GM21528 (cell line): Measurements from ENCODE around the gene SLC6A7.

ENCODE experiments used
- ATAC-seq: cut with Tn5 transposase; IDR thresholded peaks from one replicate; pipeline ENCODE4 v1.9.1; 2021; ENCODE audit warnings: mild to moderate bottlenecking, moderate library complexity; ENCODE audit not compliant: unreplicated experiment, low FRiP score

The SLC6A7 gene

GRCh38 chr5:150188146-150188842 is 1.6 kb upstream of the SLC6A7 start:
- ATAC-seq, result no peak

- ATAC-seq, result no peak
These were observed 536 bp upstream of the SLC6A7 start for GRCh38 chr5:150189326-150189725.

GRCh38 chr5:150190503-150190979 is 679 bp downstream of the SLC6A7 start:
- no peak for ATAC-seq

GRCh38 chr5:150190987-150191386 is 1.1 kb downstream of the SLC6A7 start:
- ATAC-seq, result no peak

GRCh38 chr5:150192462-150192861 is 2.6 kb downstream of the SLC6A7 start:
- no peak for ATAC-seq

DNA sequence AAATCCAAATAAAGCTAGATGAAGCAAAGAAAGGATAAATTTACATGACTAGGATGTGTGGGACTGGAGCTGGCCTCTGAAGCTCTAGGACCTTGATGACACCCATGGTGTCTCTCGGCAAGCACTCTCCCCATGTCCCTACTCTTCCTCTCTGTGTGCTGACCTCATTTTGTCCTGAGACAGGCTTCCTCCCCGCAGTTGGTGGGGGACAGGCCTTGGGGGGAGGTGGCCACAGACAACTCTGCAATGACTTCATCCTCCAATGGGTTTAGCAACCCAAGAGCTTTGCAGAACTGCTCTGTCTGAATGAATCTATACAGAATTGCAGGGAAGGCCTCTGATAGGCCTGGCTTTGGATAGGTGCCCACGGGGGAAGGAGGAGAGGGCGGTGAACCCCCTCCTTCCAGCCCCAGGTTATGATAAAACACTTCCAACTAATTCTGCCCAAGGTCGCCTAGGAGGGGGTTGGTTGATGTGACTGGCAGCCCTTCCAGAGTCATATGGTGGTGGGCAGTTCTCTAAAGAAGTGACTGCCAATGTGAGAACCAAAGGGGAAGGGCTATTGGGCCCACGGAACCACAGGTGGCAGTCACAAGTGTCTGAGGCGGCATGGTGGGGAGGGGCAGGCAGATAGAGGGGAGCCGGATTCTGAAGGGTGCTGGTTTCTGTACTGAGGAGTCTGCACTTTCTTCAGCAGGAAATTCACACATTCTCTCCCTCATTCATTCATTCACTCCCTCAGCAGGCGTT is 6.0 kb downstream of the SLC6A7 start:
- ATAC-seq, result no peak

DNA sequence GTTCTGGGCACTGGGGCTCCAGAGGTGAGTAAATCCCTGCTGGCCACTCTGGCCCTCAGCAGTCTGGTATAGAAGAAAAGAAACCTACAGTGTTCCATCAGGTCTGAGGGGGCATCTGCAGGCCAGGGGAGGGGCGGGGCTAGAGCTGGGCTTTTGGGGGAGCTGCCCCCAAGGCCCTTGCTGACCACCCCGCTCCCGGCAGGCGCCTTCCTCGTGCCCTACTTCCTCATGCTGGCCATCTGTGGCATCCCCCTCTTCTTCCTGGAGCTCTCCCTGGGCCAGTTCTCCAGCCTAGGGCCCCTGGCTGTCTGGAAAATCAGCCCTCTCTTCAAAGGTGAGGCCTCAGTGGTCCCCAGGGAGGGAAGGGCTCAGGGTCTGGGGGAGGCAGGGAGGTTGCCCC is 6.7 kb downstream of the SLC6A7 start:
- ATAC-seq, result no peak

DNA sequence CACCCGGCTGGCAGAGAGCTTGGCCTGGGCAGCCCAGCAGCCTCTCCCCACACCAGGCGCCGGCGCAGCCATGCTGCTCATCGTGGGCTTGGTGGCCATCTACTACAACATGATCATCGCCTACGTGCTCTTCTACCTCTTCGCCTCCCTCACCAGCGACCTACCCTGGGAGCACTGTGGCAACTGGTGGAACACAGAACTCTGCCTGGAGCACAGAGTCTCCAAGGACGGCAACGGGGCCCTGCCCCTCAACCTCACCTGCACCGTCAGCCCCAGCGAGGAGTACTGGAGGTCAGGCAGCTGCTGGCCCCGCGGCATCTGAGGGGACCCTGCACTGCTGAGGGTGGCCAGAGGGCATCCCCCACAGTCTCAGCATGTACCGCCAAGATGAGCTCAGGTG is 7.1 kb downstream of the SLC6A7 start:
- ATAC-seq, result no peak

DNA sequence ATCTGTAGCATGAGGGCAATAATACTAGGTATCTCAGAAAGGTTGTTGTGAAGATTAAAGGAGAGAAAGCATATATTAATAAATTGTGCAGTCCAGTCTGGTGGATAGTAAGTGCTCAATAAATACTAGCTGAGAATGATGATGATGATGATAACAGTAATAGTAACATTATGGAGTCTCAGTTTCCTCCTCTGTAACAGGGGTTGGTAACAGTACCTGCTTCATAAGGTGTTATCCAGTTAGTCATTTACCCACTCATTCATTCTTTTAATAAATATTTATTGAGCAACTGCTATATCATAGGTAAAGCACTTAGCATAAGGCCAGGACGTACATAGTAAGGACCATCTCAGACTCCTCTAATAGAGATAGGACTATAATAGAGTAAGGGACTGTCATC is 7.6 kb downstream of the SLC6A7 start:
- ATAC-seq, result no peak

DNA sequence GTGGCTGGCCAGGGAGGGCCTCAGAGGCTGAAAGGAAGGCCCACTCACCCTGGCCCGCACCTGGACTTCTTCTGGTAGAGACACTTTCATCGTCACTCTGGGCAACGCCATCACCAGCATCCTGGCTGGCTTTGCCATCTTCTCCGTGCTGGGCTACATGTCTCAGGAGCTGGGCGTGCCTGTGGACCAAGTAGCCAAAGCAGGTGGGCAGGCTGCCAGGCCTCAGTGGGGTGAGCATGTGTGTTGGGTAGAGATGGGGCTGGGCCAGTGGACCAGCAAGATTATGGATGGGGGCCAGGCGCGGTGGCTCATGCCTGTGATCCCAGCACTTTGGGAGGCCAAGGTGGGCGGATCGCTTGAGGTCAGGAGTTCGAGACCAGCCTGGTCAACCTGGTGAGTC is 12.6 kb downstream of the SLC6A7 start:
- ATAC-seq, result no peak

GRCh38 chr5:150203832-150204589 is 14.1 kb downstream of the SLC6A7 start:
- no peak for ATAC-seq

- no peak for ATAC-seq
These were observed 14.7 kb downstream of the SLC6A7 start for GRCh38 chr5:150204590-150204960.

- ATAC-seq, result no peak
These were observed 16.4 kb downstream of the SLC6A7 start for GRCh38 chr5:150206098-150206778.

GRCh38 chr5:150206779-150207115 is 16.9 kb downstream of the SLC6A7 start:
- ATAC-seq, result no peak

GRCh38 chr5:150208187-150209098 is 18.6 kb downstream of the SLC6A7 start:
- no peak for ATAC-seq

DNA sequence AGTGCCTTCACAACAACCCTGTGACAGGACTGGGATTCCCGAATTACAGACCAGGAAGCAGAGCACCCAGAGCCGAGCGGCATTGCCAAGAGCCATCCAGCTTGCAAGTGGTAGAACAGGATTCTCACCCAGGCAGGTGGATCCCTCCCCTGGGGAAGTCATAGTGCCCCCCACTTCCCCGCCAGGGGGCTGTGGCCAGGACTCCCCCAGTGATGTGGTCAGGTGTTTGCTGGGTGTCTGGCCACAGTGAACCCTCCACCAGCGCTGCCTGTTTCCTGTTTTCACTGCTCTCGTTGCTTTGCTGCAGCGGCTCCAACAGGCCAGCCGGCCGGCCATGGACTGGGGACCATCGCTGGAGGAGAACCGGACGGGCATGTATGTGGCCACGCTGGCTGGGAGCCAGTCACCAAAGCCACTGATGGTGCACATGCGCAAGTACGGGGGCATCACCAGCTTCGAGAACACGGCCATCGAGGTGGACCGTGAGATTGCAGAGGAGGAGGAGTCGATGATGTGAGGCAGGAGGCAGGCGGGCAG is 19.3 kb downstream of the SLC6A7 start:
- no peak for ATAC-seq

GRCh38 chr5:150210644-150211043 is 20.8 kb downstream of the SLC6A7 start:
- ATAC-seq, result no peak

GRCh38 chr5:150211156-150212030 is 21.5 kb downstream of the SLC6A7 start:
- no peak for ATAC-seq

DNA sequence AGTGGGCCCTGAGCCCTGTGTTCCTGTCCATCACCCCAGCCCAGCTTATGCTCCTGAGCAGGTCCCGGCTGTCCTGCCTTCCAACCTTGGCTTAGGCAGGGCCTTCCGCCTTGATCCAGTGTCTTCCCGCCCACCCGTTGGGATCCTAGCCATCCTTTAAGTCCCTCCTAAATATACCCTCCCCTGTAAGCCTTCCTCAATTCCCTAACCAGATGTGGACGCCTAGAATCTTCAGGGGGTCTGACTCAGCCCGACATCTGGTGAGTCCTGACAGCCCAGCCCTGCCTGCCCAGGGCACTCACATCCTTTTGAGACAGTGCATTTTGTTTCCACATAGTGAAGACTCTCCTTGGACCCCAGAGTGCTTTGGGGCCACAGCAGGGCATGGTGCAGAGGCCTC is 23.7 kb downstream of the SLC6A7 start:
- no peak for ATAC-seq
